ENCODE data around the gene BRIP1.

DNA sequence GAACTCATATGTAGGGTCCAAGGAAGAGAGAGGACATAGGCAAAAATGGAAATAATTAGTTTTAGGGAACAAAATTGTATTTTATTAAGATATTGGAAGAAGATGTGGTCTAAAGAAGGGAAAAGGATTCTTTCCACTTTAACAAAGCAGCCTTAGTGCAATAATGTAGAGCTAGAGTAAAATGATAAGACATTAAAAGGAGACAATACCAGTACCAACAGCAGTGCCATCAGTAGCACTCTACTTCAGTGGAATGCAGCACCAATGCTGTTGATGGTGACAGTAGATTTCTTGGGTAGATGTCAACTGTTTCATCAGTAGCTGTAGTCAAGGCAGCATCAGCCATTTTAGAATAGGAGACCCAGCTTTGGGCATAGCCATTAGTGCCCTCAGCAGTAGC lies 124.3 kb downstream of the BRIP1 start:
- TF ChIP-seq POLR2AphosphoS5 (IDR thresholded peaks at IDR 0.05; ENCODE audit: low read depth, low read length) (no peak), POLR2A (IDR thresholded peaks at IDR 0.05; ENCODE audit: low read depth, low read length) (no peak)
